Progenitor cell of endocrine pancreas (in vitro differentiated cells): Measurements from ENCODE around the gene HOXA10. TPM values are rescaled to one million over a fixed set of nuclear protein-coding genes. Genes with fewer than 3 reads are reported as not detected.

Experiments
- DNase-seq: peaks from one replicate; pipeline ENCODE4 v3.0.0; 2021; ENCODE audit warnings: low spot score; ENCODE audit not compliant: unreplicated experiment
- H3K27ac Mint-ChIP-seq: 2 replicates; pipeline ENCODE4 v1.8.0; 2021; ENCODE audit warnings: mild to moderate bottlenecking, moderate library complexity, mixed read lengths
- H3K27me3 Mint-ChIP-seq: 2 replicates; pipeline ENCODE4 v1.8.0; 2021; ENCODE audit warnings: mixed read lengths
- H3K36me3 Mint-ChIP-seq: 2 replicates; pipeline ENCODE4 v1.8.0; 2022; ENCODE audit warnings: mixed read lengths; ENCODE audit not compliant: insufficient read depth
- H3K4me1 Mint-ChIP-seq: 2 replicates; pipeline ENCODE4 v1.8.0; 2021; ENCODE audit warnings: low read depth, mixed read lengths
- H3K4me3 Mint-ChIP-seq: 2 replicates; pipeline ENCODE4 v1.8.0; 2021; ENCODE audit warnings: low read depth, mild to moderate bottlenecking, moderate library complexity, mixed read lengths
- H3K9me3 Mint-ChIP-seq: 2 replicates; pipeline ENCODE4 v1.8.0; 2021; ENCODE audit warnings: low read depth, mixed read lengths
- total RNA-seq: library from RNA; stranded (reverse); gene quantifications from 2 replicates; pipeline ENCODE4 v1.2.1, GENCODE V29; 2021
- TF ChIP-seq, protein P1 (sequence below): fragments of 200-600 bp; sonication (generic); IDR thresholded peaks from one replicate; pipeline ENCODE4 v1.5.0; 2021; ENCODE audit warnings: antibody characterized with exemption, mild to moderate bottlenecking; ENCODE audit not compliant: unreplicated experiment

Gene HOXA10
- total RNA-seq, 1 donor from 2014 or later = not detected

DNA sequence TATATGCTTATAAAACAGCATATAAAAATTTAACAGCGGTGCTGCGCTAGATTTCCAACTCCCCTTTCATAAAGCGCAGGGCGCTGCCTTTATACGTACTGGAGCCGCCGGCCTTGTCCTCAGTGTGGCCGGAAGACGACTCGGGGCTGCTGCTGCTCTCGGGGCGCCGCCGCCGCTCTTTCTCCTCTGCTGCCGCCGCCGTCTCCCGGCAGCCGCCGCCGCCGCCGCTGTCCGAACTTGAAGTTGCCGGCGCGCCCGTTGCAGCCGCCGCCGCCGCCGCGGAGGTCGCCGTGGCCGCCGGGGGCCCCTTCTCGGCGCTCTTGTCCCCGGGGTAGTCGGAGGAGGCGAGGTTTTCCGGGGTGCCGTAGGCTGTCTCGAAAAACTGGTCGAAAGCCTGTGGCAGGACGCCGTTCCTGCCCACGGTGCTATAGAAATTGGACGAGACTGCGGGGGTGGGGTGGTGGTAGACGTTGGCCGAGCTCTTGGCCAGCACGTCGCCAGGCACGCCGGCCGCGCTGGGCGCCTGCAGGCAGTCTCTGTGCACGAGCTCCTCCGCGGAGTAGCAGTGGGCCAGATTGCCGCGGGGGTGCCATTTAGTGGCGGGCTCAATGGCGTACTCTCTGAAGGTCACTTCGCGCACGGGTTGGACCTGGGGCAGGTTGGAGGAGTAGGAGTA lies 10.4 kb upstream of the HOXA10 start:
- no peaks in the 10 kb centered on the region for H3K36me3 Mint-ChIP-seq
- H3K4me1 Mint-ChIP-seq = peaks cover 11% of the 10 kb centered on the region
- DNase-seq = no peak
- peak overlapping the region; percentile 38 for H3K4me3 Mint-ChIP-seq
- peaks cover 99% of the 10 kb centered on the region for H3K27me3 Mint-ChIP-seq
- H3K9me3 Mint-ChIP-seq = no peaks in the 10 kb centered on the region
- no peak overlapping the region for H3K27ac Mint-ChIP-seq
- TF ChIP-seq, protein P1, sequence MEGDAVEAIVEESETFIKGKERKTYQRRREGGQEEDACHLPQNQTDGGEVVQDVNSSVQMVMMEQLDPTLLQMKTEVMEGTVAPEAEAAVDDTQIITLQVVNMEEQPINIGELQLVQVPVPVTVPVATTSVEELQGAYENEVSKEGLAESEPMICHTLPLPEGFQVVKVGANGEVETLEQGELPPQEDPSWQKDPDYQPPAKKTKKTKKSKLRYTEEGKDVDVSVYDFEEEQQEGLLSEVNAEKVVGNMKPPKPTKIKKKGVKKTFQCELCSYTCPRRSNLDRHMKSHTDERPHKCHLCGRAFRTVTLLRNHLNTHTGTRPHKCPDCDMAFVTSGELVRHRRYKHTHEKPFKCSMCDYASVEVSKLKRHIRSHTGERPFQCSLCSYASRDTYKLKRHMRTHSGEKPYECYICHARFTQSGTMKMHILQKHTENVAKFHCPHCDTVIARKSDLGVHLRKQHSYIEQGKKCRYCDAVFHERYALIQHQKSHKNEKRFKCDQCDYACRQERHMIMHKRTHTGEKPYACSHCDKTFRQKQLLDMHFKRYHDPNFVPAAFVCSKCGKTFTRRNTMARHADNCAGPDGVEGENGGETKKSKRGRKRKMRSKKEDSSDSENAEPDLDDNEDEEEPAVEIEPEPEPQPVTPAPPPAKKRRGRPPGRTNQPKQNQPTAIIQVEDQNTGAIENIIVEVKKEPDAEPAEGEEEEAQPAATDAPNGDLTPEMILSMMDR = no peak

DNA sequence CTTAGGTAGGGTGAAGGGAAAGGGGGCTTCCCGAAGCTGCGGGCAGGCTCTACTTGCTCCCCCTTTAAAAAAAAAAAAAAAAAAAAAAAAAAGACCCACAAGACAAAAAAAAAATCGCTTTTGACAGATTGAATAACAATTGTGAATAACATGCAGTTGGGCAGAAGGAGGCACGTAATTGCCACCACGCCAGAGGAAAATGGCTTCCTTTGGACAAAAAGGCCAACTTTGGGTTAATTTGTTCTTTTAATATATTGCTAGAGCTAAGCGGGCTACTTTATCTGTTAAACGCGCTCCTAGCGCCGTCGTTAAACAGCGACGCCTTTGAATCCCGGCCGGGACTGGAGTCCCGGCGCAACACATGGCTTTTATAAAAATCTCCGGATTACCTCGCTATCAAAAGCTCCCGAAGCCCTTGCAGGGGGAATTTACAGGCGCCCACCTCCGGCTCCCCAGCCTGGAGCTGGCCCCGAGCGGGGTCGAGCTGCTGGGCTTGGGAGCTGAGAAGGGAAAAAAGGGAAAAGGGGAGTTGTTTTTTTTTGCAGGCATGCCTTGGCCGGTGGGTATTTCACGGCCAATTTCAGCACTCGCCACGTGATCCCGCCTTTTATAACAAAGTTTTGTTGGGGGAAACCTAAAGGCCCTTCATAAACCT lies 9.7 kb upstream of the HOXA10 start:
- Mint-ChIP-seq H3K4me3 (peak overlapping the region; percentile 38), H3K9me3 (no peaks in the 10 kb centered on the region), H3K36me3 (no peaks in the 10 kb centered on the region), H3K27me3 (peaks cover 99% of the 10 kb centered on the region), H3K27ac (no peak overlapping the region), H3K4me1 (peaks cover 13% of the 10 kb centered on the region)
- DNase-seq = no peak
- TF ChIP-seq, protein P1 = no peak

DNA sequence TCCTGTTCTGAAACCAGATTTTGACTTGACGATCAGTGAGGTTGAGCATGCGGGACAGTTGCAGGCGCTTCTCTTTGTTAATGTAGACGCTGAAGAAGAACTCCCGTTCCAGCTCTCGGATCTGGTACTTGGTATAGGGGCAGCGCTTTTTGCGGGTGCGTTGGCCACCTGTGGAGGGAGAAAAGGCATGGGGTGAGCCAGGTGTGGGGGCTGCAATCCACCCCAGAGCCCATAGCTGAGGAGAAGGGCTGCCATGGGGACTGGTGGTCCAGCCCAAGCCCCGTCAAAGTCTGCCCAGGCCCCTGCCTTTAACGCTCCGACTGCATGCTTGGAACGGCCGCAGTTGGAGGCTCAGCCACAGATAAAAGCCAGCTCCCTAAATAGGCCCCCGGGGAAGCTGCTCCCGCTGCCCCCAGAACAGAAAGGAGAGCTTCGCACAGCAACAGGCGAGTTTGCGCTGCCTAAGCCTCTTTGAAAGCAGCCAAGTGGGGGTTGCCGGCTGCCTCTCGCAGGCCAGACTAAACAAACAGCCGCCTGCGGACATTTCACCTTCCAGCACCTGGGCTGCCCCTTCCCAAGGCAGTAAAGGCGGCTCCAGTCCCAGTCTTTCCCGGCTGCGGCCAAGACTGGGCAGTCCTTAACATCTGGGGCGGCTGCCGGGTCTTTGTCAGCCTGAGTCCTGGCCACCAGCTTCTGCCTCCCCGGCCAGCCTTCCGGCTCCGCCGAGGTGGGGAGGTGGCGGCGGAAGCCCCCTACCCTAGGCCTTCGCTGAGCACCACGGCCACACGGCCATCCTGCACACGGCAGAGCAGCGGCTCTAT lies 9.0 kb upstream of the HOXA10 start:
- TF ChIP-seq, protein P1 = no peak
- Mint-ChIP-seq H3K27ac (no peak overlapping the region), H3K27me3 (peaks cover 99% of the 10 kb centered on the region), H3K4me3 (no peak overlapping the region), H3K36me3 (no peaks in the 10 kb centered on the region), H3K9me3 (no peaks in the 10 kb centered on the region), H3K4me1 (peaks cover 9% of the 10 kb centered on the region)
- no peak for DNase-seq

DNA sequence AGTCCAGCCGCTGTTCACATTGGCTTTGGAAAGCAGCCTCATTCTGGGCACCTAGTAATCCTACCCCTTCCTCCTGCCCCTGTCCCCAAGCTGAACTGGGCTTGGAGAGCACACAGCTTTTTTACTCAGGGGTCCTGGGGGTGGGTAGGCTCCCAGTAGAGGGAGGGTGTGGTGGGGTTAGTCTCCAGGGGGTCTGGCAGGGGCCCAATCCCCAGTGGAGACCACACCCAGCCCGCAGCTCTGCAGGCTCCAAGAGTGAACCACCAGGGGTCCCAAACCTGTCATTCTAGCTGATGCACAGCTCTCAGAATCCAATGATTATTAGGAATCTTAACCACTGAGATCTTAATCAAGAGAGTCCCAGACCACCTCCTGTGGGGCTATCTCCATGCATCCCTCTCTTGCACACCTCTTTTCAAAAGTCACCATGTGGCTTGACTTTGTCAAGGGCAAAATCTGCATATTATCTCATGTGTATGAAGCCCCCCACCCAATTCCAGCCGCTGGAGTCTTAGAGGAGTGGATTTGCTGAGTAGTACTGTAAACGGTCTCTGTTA lies 8.2 kb upstream of the HOXA10 start:
- no peak for DNase-seq
- Mint-ChIP-seq H3K9me3 (no peaks in the 10 kb centered on the region), H3K36me3 (no peaks in the 10 kb centered on the region), H3K4me1 (peaks cover 9% of the 10 kb centered on the region), H3K27ac (no peak overlapping the region), H3K4me3 (no peak overlapping the region), H3K27me3 (peaks cover 99% of the 10 kb centered on the region)
- TF ChIP-seq, protein P1 = no peak

DNA sequence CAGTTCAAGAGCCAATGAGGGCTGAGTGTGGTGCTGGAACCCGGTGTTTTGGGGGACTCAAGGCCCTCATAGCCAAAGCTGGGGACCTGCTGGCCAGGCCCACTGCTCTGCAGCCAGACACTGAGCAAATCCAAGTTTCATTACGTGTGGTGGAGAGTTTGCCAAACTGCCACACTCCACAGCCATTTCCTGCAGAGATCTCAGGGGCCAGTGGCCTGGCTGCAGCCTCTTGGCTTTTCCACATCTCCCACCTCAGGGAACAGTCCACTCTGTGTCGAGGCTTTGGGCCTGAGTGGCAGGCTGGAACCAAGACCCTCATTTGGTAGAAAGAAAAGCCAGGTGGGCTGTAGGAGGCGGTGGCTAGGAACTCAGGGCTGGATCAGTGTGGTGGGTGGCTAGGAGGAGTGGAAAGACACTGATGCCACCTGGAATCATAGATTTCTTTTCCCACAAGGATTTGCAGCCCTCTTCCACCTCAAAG lies 7.7 kb upstream of the HOXA10 start:
- Mint-ChIP-seq H3K4me3 (no peak overlapping the region), H3K27me3 (peaks cover 99% of the 10 kb centered on the region), H3K9me3 (no peaks in the 10 kb centered on the region), H3K4me1 (peaks cover 9% of the 10 kb centered on the region), H3K27ac (no peak overlapping the region), H3K36me3 (no peaks in the 10 kb centered on the region)
- DNase-seq = no peak
- TF ChIP-seq, protein P1 = no peak
